Measurements from ENCODE around the gene PDE5A. TPM values are rescaled to one million over a fixed set of nuclear protein-coding genes. Genes with fewer than 3 reads are reported as not detected.

PDE5A gene
- total RNA-seq, 1 experiment from 2014 or later = 5.0 TPM

GRCh38 chr4:119585771-119586170 is 42.8 kb downstream of the PDE5A start:
- Histone ChIP-seq H3K36me3 (ENCODE audit: control insufficient read depth in 1 of 2, insufficient read depth in 2 of 2, low read length in 2 of 2) (no peaks in the 10 kb centered on the region), H3K27ac (ENCODE audit: low read depth, low read length) (no peak overlapping the region), H3K4me3 (replicated peaks in 1 of 2; ENCODE audit: low read depth in 1 of 2, low read length in 2 of 2) (no peak overlapping the region), H4K20me1 (ENCODE audit: insufficient read depth) (no peaks in the 10 kb centered on the region), H3K4me1 (ENCODE audit: control insufficient read depth in 1 of 2, insufficient read depth in 2 of 2, low read length in 2 of 2) (no peaks in the 10 kb centered on the region), H2AFZ (ENCODE audit: low read depth, low read length, poor library complexity, severe bottlenecking) (no peak overlapping the region), H3K79me2 (ENCODE audit: insufficient read depth, low read length) (no peaks in the 10 kb centered on the region), H3K9me2 (ENCODE audit: insufficient read depth) (no peaks in the 10 kb centered on the region), H3K9me3 (ENCODE audit: control insufficient read depth in 1 of 2, insufficient read depth in 1 of 2, low read depth in 1 of 2, low read length in 2 of 2) (no peaks in the 10 kb centered on the region), H3K4me2 (ENCODE audit: low read length) (no peak overlapping the region), H3K9ac (ENCODE audit: low read length) (no peak overlapping the region), H3K27me3 (ENCODE audit: insufficient read depth, low read length) (no peaks in the 10 kb centered on the region)
- DNase-seq (ENCODE audit: low read depth, low spot score) (no peak), ATAC-seq (no peak)
- TF ChIP-seq SP1 (IDR thresholded peaks at IDR 0.05; ENCODE audit: low read depth) (no peak), SRF (IDR thresholded peaks at IDR 0.05; ENCODE audit: low read depth) (no peak)
- CTCF ChIA-PET = no interaction called here
- RAD21 ChIA-PET (ENCODE audit: low non-redundant PET in 1 of 2, low total read pairs in 2 of 2, uncharacterized antibody in 2 of 2, unreplicated experiment in 2 of 2) = no interaction called here
- intact Hi-C loops (cut with micrococcal nuclease) = no loop called here
- BruUV-seq (replicated peaks) = no TSS peak
- POLR2A ChIA-PET = no interaction called here

GRCh38 chr4:119581190-119581873 is 47.3 kb downstream of the PDE5A start:
- no peak overlapping the region for H3K27ac ChIP-seq (ENCODE audit: low read depth, low read length)
- no peaks in the 10 kb centered on the region for H3K4me1 ChIP-seq (ENCODE audit: control insufficient read depth in 1 of 2, insufficient read depth in 2 of 2, low read length in 2 of 2)
- H3K9me2 ChIP-seq (ENCODE audit: insufficient read depth) = no peaks in the 10 kb centered on the region
- ChIA-PET POLR2A (no interaction called here), CTCF (no interaction called here), RAD21 (ENCODE audit: low non-redundant PET in 1 of 2, low total read pairs in 2 of 2, uncharacterized antibody in 2 of 2, unreplicated experiment in 2 of 2) (no interaction called here)
- no peaks in the 10 kb centered on the region for H3K9me3 ChIP-seq (ENCODE audit: control insufficient read depth in 1 of 2, insufficient read depth in 1 of 2, low read depth in 1 of 2, low read length in 2 of 2)
- H3K9ac ChIP-seq (ENCODE audit: low read length) = no peak overlapping the region
- intact Hi-C loops (cut with micrococcal nuclease) = no loop called here
- no TSS peak for BruUV-seq (replicated peaks)
- TF ChIP-seq EGR1 (IDR thresholded peaks at IDR 0.05; ENCODE audit: low read depth) = no peak
- no peak for TF ChIP-seq ELF1 (IDR thresholded peaks at IDR 0.05; ENCODE audit: borderline replicate concordance, low read depth)
- TF ChIP-seq ATF3 (IDR thresholded peaks at IDR 0.05) = no peak
- no peak for TF ChIP-seq EZH2phosphoT487 (IDR thresholded peaks at IDR 0.05; ENCODE audit: borderline replicate concordance)
- no peak for TF ChIP-seq MAX (IDR thresholded peaks at IDR 0.05)
- TF ChIP-seq EZH2 (IDR thresholded peaks at IDR 0.05) = no peak
- TF ChIP-seq CTCF (IDR thresholded peaks at IDR 0.05 in 2 of 3, conservative IDR thresholded peaks at IDR 0.05 in 1 of 3; ENCODE audit: borderline replicate concordance in 1 of 3, insufficient read depth in 1 of 3, low read depth in 2 of 3, low read length in 2 of 3) = no peak
- TF ChIP-seq ZBTB33 (IDR thresholded peaks at IDR 0.05; ENCODE audit: extremely low read depth, insufficient replicate concordance, low read length) = no peak
- no peak for TF ChIP-seq TCF7L2 (IDR thresholded peaks at IDR 0.05; ENCODE audit: borderline replicate concordance, extremely low read depth, insufficient read depth, insufficient read length)
- TF ChIP-seq ZNF274 (IDR thresholded peaks at IDR 0.05; ENCODE audit: low read depth, low read length) = no peak
- TF ChIP-seq CBX3 (IDR thresholded peaks at IDR 0.05; ENCODE audit: low read depth) = no peak
- TF ChIP-seq SIN3A (IDR thresholded peaks at IDR 0.05; ENCODE audit: low read depth) = no peak
- no peak for TF ChIP-seq POLR2A (IDR thresholded peaks at IDR 0.05; ENCODE audit: borderline replicate concordance, extremely low read depth, insufficient read depth, insufficient read length)
- TF ChIP-seq POLR2AphosphoS5 (IDR thresholded peaks at IDR 0.05; ENCODE audit: low read depth, low read length) = no peak
- TF ChIP-seq SP1 (IDR thresholded peaks at IDR 0.05; ENCODE audit: low read depth) = no peak
- TF ChIP-seq JUND (IDR thresholded peaks at IDR 0.05) = no peak
- ATAC-seq (no peak), DNase-seq (ENCODE audit: low read depth, low spot score) (no peak)
- H3K27me3 ChIP-seq (ENCODE audit: insufficient read depth, low read length) = no peaks in the 10 kb centered on the region
- H2AFZ ChIP-seq (ENCODE audit: low read depth, low read length, poor library complexity, severe bottlenecking) = no peak overlapping the region
- H3K4me3 ChIP-seq (replicated peaks in 1 of 2; ENCODE audit: low read depth in 1 of 2, low read length in 2 of 2) = no peak overlapping the region
- H4K20me1 ChIP-seq (ENCODE audit: insufficient read depth) = no peaks in the 10 kb centered on the region
- no peaks in the 10 kb centered on the region for H3K36me3 ChIP-seq (ENCODE audit: control insufficient read depth in 1 of 2, insufficient read depth in 2 of 2, low read length in 2 of 2)
- no peaks in the 10 kb centered on the region for H3K79me2 ChIP-seq (ENCODE audit: insufficient read depth, low read length)
- H3K4me2 ChIP-seq (ENCODE audit: low read length) = no peak overlapping the region
